CD4-positive, CD25-positive, alpha-beta regulatory T cell (primary cell): ENCODE data around the gene SLC12A2. TPM values are rescaled to one million over a fixed set of nuclear protein-coding genes. Genes with fewer than 3 reads are reported as not detected.

Source experiments
- ATAC-seq, 2 donors: fragments of 150-1000 bp; cut with Tn5 transposase; one replicate each; pipeline ENCODE4 v1.10.0; 2021; ENCODE audit warnings: low read depth in 2 of 2, moderate number of reproducible peaks in 2 of 2, moderate library complexity in 1 of 2
- DNase-seq, 3 donors: peaks; one replicate each; pipeline versions ENCODE4 v3.0.0 to v3.0.0-alpha.2; 2012 to 2022; ENCODE audit warnings: mixed read lengths in 1 of 3
- H3K27ac ChIP-seq: one replicate; pipeline ENCODE4 v1.7.0; 2013; ENCODE audit warnings: mild to moderate bottlenecking, low read length; ENCODE audit not compliant: insufficient read depth, poor library complexity, severe bottlenecking
- H3K27me3 ChIP-seq: one replicate; pipeline ENCODE4 v1.7.0; 2013; ENCODE audit warnings: low read length; ENCODE audit not compliant: control insufficient read depth, insufficient read depth
- H3K36me3 ChIP-seq: one replicate; pipeline ENCODE4 v1.7.0; 2013; ENCODE audit warnings: mild to moderate bottlenecking, low read length, moderate library complexity; ENCODE audit not compliant: control insufficient read depth, insufficient read depth
- H3K4me1 ChIP-seq: 2 replicates; pipeline ENCODE4 v1.7.0; 2013; ENCODE audit warnings: mild to moderate bottlenecking, low read length; ENCODE audit not compliant: insufficient read depth, control insufficient read depth, poor library complexity, severe bottlenecking
- H3K4me3 ChIP-seq: one replicate; pipeline ENCODE4 v1.7.0; 2013; ENCODE audit warnings: low read depth, mild to moderate bottlenecking, low read length, moderate library complexity
- H3K9me3 ChIP-seq, 2 experiments: 1 replicate in 1 of 2; 2 replicates in 1 of 2; pipeline ENCODE4 v1.7.0; 2013; ENCODE audit warnings: low read length in 2 of 2, mild to moderate bottlenecking in 1 of 2, moderate library complexity in 1 of 2; ENCODE audit not compliant: control insufficient read depth in 2 of 2
- H3K27ac Mint-ChIP-seq, 3 donors: one replicate each; pipeline ENCODE4 v1.8.0; 2020 to 2022; ENCODE audit warnings: mild to moderate bottlenecking in 3 of 3, mixed read lengths in 3 of 3, moderate library complexity in 2 of 3
- H3K27me3 Mint-ChIP-seq: one replicate; pipeline ENCODE4 v1.8.0; 2022; ENCODE audit warnings: mild to moderate bottlenecking, mixed read lengths
- H3K36me3 Mint-ChIP-seq: one replicate; pipeline ENCODE4 v1.8.0; 2020; ENCODE audit warnings: mixed read lengths
- H3K4me1 Mint-ChIP-seq, 4 donors: one replicate each; pipeline ENCODE4 v1.8.0; 2020 to 2022; ENCODE audit warnings: mixed read lengths in 4 of 4, mild to moderate bottlenecking in 1 of 4
- H3K4me3 Mint-ChIP-seq, 4 donors: one replicate each; pipeline ENCODE4 v1.8.0; 2020 to 2022; ENCODE audit warnings: mild to moderate bottlenecking in 4 of 4, mixed read lengths in 4 of 4, moderate library complexity in 3 of 4
- H3K9me3 Mint-ChIP-seq, 7 donors: one replicate each; pipeline ENCODE4 v1.8.0; 2020 to 2022; ENCODE audit warnings: mixed read lengths in 7 of 7, mild to moderate bottlenecking in 3 of 7, moderate library complexity in 2 of 7
- polyA plus RNA-seq, 4 donors: library from polyadenylated mRNA; unstranded; fragments of 300-500 nt; fragmentation: Illumina TruSeq; gene quantifications; one replicate each; pipeline ENCODE4 v1.2.3, GENCODE V29; 2021
- total RNA-seq: library from RNA; stranded (reverse); gene quantifications from one replicate; pipeline ENCODE4 v1.2.3, GENCODE V29; 2022

SLC12A2 gene
- total and polyA plus RNA-seq, 5 donors from 2014 or later: 3.3 to 16.8 (median 5.7) TPM

GRCh38 chr5:128111818-128112448 is 28.4 kb downstream of the SLC12A2 start:
- Histone ChIP-seq H3K9me3 (no peaks in the 10 kb centered on the region), H3K4me1 (no peaks in the 10 kb centered on the region), H3K27me3 (no peaks in the 10 kb centered on the region), H3K36me3 (peaks cover 23% of the 10 kb centered on the region), H3K27ac (no peak overlapping the region), H3K4me3 (no peak overlapping the region)
- peaks cover 4 to 18% (median 6%) of the 10 kb centered on the region in 4 donors for H3K4me1 Mint-ChIP-seq
- ATAC-seq: no peak
- H3K4me3 Mint-ChIP-seq: no peak overlapping the region
- peaks cover 32% of the 10 kb centered on the region for H3K36me3 Mint-ChIP-seq
- H3K27me3 Mint-ChIP-seq: no peaks in the 10 kb centered on the region
- peaks cover 0 to 2% (median 0%) of the 10 kb centered on the region in 7 donors for H3K9me3 Mint-ChIP-seq
- H3K27ac Mint-ChIP-seq: peak overlapping the region in 1 of 3 donors; percentile 10
- DNase-seq: no peak

- Mint-ChIP-seq H3K9me3 (peaks cover 0 to 10% (median 5%) of the 10 kb centered on the region in 7 donors), H3K27ac (no peak overlapping the region), H3K27me3 (no peaks in the 10 kb centered on the region), H3K4me1 (peaks cover 0 to 13% (median 0%) of the 10 kb centered on the region in 4 donors), H3K4me3 (no peak overlapping the region), H3K36me3 (peaks cover 41% of the 10 kb centered on the region)
- Histone ChIP-seq H3K4me1 (no peaks in the 10 kb centered on the region), H3K4me3 (no peak overlapping the region), H3K9me3 (no peaks in the 10 kb centered on the region), H3K27ac (no peak overlapping the region), H3K36me3 (peaks cover 28% of the 10 kb centered on the region), H3K27me3 (no peaks in the 10 kb centered on the region)
- DNase-seq: no peak
- ATAC-seq: no peak
Observed at GRCh38 chr5:128116445-128116844, 32.9 kb downstream of the SLC12A2 start.

- Histone ChIP-seq H3K4me1 (no peaks in the 10 kb centered on the region), H3K9me3 (no peaks in the 10 kb centered on the region), H3K27ac (no peak overlapping the region), H3K36me3 (peaks cover 26% of the 10 kb centered on the region), H3K4me3 (no peak overlapping the region), H3K27me3 (no peaks in the 10 kb centered on the region)
- Mint-ChIP-seq H3K4me1 (peaks cover 0 to 7% (median 0%) of the 10 kb centered on the region in 4 donors), H3K9me3 (peaks cover 0 to 10% (median 5%) of the 10 kb centered on the region in 7 donors), H3K27ac (no peak overlapping the region), H3K4me3 (no peak overlapping the region), H3K36me3 (peaks cover 30% of the 10 kb centered on the region), H3K27me3 (no peaks in the 10 kb centered on the region)
- ATAC-seq: no peak
- DNase-seq: no peak
Observed at GRCh38 chr5:128118214-128118613, 34.6 kb downstream of the SLC12A2 start.

- H3K9me3 Mint-ChIP-seq: peaks cover 0 to 10% (median 5%) of the 10 kb centered on the region in 7 donors
- no peaks in the 10 kb centered on the region for H3K4me1 ChIP-seq
- no peaks in the 10 kb centered on the region for H3K27me3 Mint-ChIP-seq
- no peaks in the 10 kb centered on the region for H3K27me3 ChIP-seq
- H3K9me3 ChIP-seq: no peaks in the 10 kb centered on the region
- no peak overlapping the region for H3K4me3 ChIP-seq
- H3K4me3 Mint-ChIP-seq: no peak overlapping the region
- H3K27ac ChIP-seq: no peak overlapping the region
- no peak overlapping the region for H3K27ac Mint-ChIP-seq
- peaks cover 6% of the 10 kb centered on the region for H3K36me3 ChIP-seq
- DNase-seq: no peak
- peaks cover 14% of the 10 kb centered on the region for H3K36me3 Mint-ChIP-seq
- no peak for ATAC-seq
- peaks cover 0 to 8% (median 0%) of the 10 kb centered on the region in 4 donors for H3K4me1 Mint-ChIP-seq
Observed at GRCh38 chr5:128121651-128122050, 38.1 kb downstream of the SLC12A2 start.

GRCh38 chr5:128123936-128124335 is 40.4 kb downstream of the SLC12A2 start:
- H3K27me3 Mint-ChIP-seq: no peaks in the 10 kb centered on the region
- H3K4me1 Mint-ChIP-seq: peaks cover 0 to 8% (median 0%) of the 10 kb centered on the region in 4 donors
- Histone ChIP-seq H3K4me1 (no peaks in the 10 kb centered on the region), H3K36me3 (peaks cover under 1% of the 10 kb centered on the region), H3K27me3 (no peaks in the 10 kb centered on the region), H3K9me3 (no peaks in the 10 kb centered on the region), H3K27ac (no peak overlapping the region), H3K4me3 (no peak overlapping the region)
- H3K27ac Mint-ChIP-seq: peak overlapping the region in 1 of 3 donors; percentile 69
- DNase-seq (no peak), ATAC-seq (no peak)
- no peak overlapping the region for H3K4me3 Mint-ChIP-seq
- H3K9me3 Mint-ChIP-seq: peaks cover 0 to 4% (median 2%) of the 10 kb centered on the region in 7 donors
- peaks cover under 1% of the 10 kb centered on the region for H3K36me3 Mint-ChIP-seq

GRCh38 chr5:128126241-128126640 is 42.7 kb downstream of the SLC12A2 start:
- no peak for DNase-seq
- Mint-ChIP-seq H3K27me3 (no peaks in the 10 kb centered on the region), H3K36me3 (peaks cover 6% of the 10 kb centered on the region), H3K9me3 (no peaks in the 10 kb centered on the region), H3K27ac (no peak overlapping the region), H3K4me3 (no peak overlapping the region), H3K4me1 (peaks cover 0 to 8% (median 0%) of the 10 kb centered on the region in 4 donors)
- no peak overlapping the region for H3K27ac ChIP-seq
- no peak overlapping the region for H3K4me3 ChIP-seq
- ATAC-seq: no peak
- H3K27me3 ChIP-seq: no peaks in the 10 kb centered on the region
- peaks cover 2% of the 10 kb centered on the region for H3K36me3 ChIP-seq
- no peaks in the 10 kb centered on the region for H3K9me3 ChIP-seq
- no peaks in the 10 kb centered on the region for H3K4me1 ChIP-seq

GRCh38 chr5:128132499-128132898 is 48.9 kb downstream of the SLC12A2 start:
- Mint-ChIP-seq H3K9me3 (no peaks in the 10 kb centered on the region), H3K36me3 (peaks cover 37% of the 10 kb centered on the region), H3K27ac (no peak overlapping the region), H3K4me1 (no peaks in the 10 kb centered on the region), H3K27me3 (no peaks in the 10 kb centered on the region), H3K4me3 (no peak overlapping the region)
- DNase-seq (no peak), ATAC-seq (no peak)
- H3K27me3 ChIP-seq: no peaks in the 10 kb centered on the region
- no peaks in the 10 kb centered on the region for H3K9me3 ChIP-seq
- peaks cover 8% of the 10 kb centered on the region for H3K36me3 ChIP-seq
- H3K27ac ChIP-seq: no peak overlapping the region
- H3K4me3 ChIP-seq: no peak overlapping the region
- no peaks in the 10 kb centered on the region for H3K4me1 ChIP-seq

GRCh38 chr5:128135286-128135685 is 51.7 kb downstream of the SLC12A2 start:
- Mint-ChIP-seq H3K4me3 (no peak overlapping the region), H3K27ac (no peak overlapping the region), H3K9me3 (no peaks in the 10 kb centered on the region), H3K27me3 (no peaks in the 10 kb centered on the region), H3K4me1 (no peaks in the 10 kb centered on the region), H3K36me3 (peaks cover 48% of the 10 kb centered on the region)
- Histone ChIP-seq H3K27me3 (no peaks in the 10 kb centered on the region), H3K27ac (no peak overlapping the region), H3K36me3 (peaks cover 10% of the 10 kb centered on the region), H3K4me3 (no peak overlapping the region), H3K9me3 (no peaks in the 10 kb centered on the region), H3K4me1 (no peaks in the 10 kb centered on the region)
- DNase-seq: no peak
- ATAC-seq: no peak
